ENCODE data around the gene GSPT2. TPM values are rescaled to one million over a fixed set of nuclear protein-coding genes. Genes with fewer than 3 reads are reported as not detected.
"Not testable (repeated sequence)": the region's sequence is repeated elsewhere in the genome, so short reads cannot be mapped to it uniquely, and the experiment has no call there.

GSPT2 gene
- polyA plus RNA-seq (2012; ENCODE audit: low read depth, missing spikeins), result 9.9 TPM

- peak; percentile 94 for FAIRE-seq
- DNase-seq (ENCODE audit: insufficient read length, low spot score), result peak; percentile 30
- TF ChIP-seq SPI1 (IDR thresholded peaks at IDR 0.05; ENCODE audit: low read depth, low read length), result no peak
- TF ChIP-seq TAF1 (IDR thresholded peaks at IDR 0.05; ENCODE audit: low read depth, low read length), result peak; percentile 69
- TF ChIP-seq POLR2A (IDR thresholded peaks at IDR 0.05; ENCODE audit: low read depth, low read length), result peak; percentile 83
- TF ChIP-seq POU2F2 (IDR thresholded peaks at IDR 0.05; ENCODE audit: low read depth, low read length), result no peak
- TF ChIP-seq POLR2AphosphoS5 (IDR thresholded peaks at IDR 0.05; ENCODE audit: low read depth, low read length), result peak; percentile 84
- no peak for TF ChIP-seq PAX5 (IDR thresholded peaks at IDR 0.05; ENCODE audit: insufficient read depth, low read length, severe bottlenecking)
Observed at GRCh38 chrX:51743179-51743957, at the start of gene GSPT2. TSS of gene GSPT2 (plus strand) at chrX:51743442. CDS start at chrX:51743627, 185 bp downstream.

- TF ChIP-seq POLR2AphosphoS5 (IDR thresholded peaks at IDR 0.05; ENCODE audit: low read depth, low read length), result no peak
- TF ChIP-seq TAF1 (IDR thresholded peaks at IDR 0.05; ENCODE audit: low read depth, low read length), result no peak
- TF ChIP-seq SPI1 (IDR thresholded peaks at IDR 0.05; ENCODE audit: low read depth, low read length), result no peak
- TF ChIP-seq POU2F2 (IDR thresholded peaks at IDR 0.05; ENCODE audit: low read depth, low read length), result no peak
- TF ChIP-seq PAX5 (IDR thresholded peaks at IDR 0.05; ENCODE audit: insufficient read depth, low read length, severe bottlenecking), result no peak
- TF ChIP-seq POLR2A (IDR thresholded peaks at IDR 0.05; ENCODE audit: low read depth, low read length), result no peak
- DNase-seq (ENCODE audit: insufficient read length, low spot score) (no peak), FAIRE-seq (no peak)
Observed at GRCh38 chrX:51694254-51694653, 49.0 kb upstream of the GSPT2 start.

GRCh38 chrX:51697397-51697796 lies 45.8 kb upstream of the GSPT2 start:
- no peak for FAIRE-seq
- TF ChIP-seq PAX5 (IDR thresholded peaks at IDR 0.05; ENCODE audit: insufficient read depth, low read length, severe bottlenecking) (no peak), TAF1 (IDR thresholded peaks at IDR 0.05; ENCODE audit: low read depth, low read length) (no peak), POLR2A (IDR thresholded peaks at IDR 0.05; ENCODE audit: low read depth, low read length) (no peak), POU2F2 (IDR thresholded peaks at IDR 0.05; ENCODE audit: low read depth, low read length) (no peak)
- no peak for DNase-seq (ENCODE audit: insufficient read length, low spot score)

GRCh38 chrX:51710277-51711164 lies 32.7 kb upstream of the GSPT2 start, which contains the start of gene CENPVL1:
TSS of gene CENPVL1 (plus strand) at chrX:51710512. CDS start at chrX:51710512, 0 bp downstream.
- DNase-seq (ENCODE audit: insufficient read length, low spot score); FAIRE-seq: not testable (repeated sequence)

GRCh38 chrX:51712943-51713647 lies 30.1 kb upstream of the GSPT2 start:
- DNase-seq (ENCODE audit: insufficient read length, low spot score), result not testable (repeated sequence)
- peak; percentile 26 for FAIRE-seq

GRCh38 chrX:51728202-51728601 lies 15.0 kb upstream of the GSPT2 start:
- FAIRE-seq (no peak), DNase-seq (ENCODE audit: insufficient read length, low spot score) (no peak)
- TF ChIP-seq SPI1 (IDR thresholded peaks at IDR 0.05; ENCODE audit: low read depth, low read length) (no peak), TAF1 (IDR thresholded peaks at IDR 0.05; ENCODE audit: low read depth, low read length) (no peak), POLR2AphosphoS5 (IDR thresholded peaks at IDR 0.05; ENCODE audit: low read depth, low read length) (no peak), POU2F2 (IDR thresholded peaks at IDR 0.05; ENCODE audit: low read depth, low read length) (no peak), POLR2A (IDR thresholded peaks at IDR 0.05; ENCODE audit: low read depth, low read length) (no peak), PAX5 (IDR thresholded peaks at IDR 0.05; ENCODE audit: insufficient read depth, low read length, severe bottlenecking) (no peak)

GRCh38 chrX:51737091-51737490 lies 6.2 kb upstream of the GSPT2 start:
- TF ChIP-seq POU2F2 (IDR thresholded peaks at IDR 0.05; ENCODE audit: low read depth, low read length) (no peak), PAX5 (IDR thresholded peaks at IDR 0.05; ENCODE audit: insufficient read depth, low read length, severe bottlenecking) (no peak), TAF1 (IDR thresholded peaks at IDR 0.05; ENCODE audit: low read depth, low read length) (no peak), POLR2AphosphoS5 (IDR thresholded peaks at IDR 0.05; ENCODE audit: low read depth, low read length) (no peak), POLR2A (IDR thresholded peaks at IDR 0.05; ENCODE audit: low read depth, low read length) (no peak), SPI1 (IDR thresholded peaks at IDR 0.05; ENCODE audit: low read depth, low read length) (no peak)
- no peak for FAIRE-seq
- DNase-seq (ENCODE audit: insufficient read length, low spot score), result no peak

GRCh38 chrX:51742586-51742985 lies 656 bp upstream of the GSPT2 start:
- TF ChIP-seq POLR2A (IDR thresholded peaks at IDR 0.05; ENCODE audit: low read depth, low read length) (no peak), SPI1 (IDR thresholded peaks at IDR 0.05; ENCODE audit: low read depth, low read length) (no peak), POU2F2 (IDR thresholded peaks at IDR 0.05; ENCODE audit: low read depth, low read length) (no peak), PAX5 (IDR thresholded peaks at IDR 0.05; ENCODE audit: insufficient read depth, low read length, severe bottlenecking) (no peak), TAF1 (IDR thresholded peaks at IDR 0.05; ENCODE audit: low read depth, low read length) (no peak), POLR2AphosphoS5 (IDR thresholded peaks at IDR 0.05; ENCODE audit: low read depth, low read length) (no peak)
- FAIRE-seq (peak; percentile 69), DNase-seq (ENCODE audit: insufficient read length, low spot score) (no peak)

GRCh38 chrX:51747671-51748070 lies 4.4 kb downstream of the GSPT2 start:
- no peak for DNase-seq (ENCODE audit: insufficient read length, low spot score)
- FAIRE-seq, result no peak
- TF ChIP-seq POLR2A (IDR thresholded peaks at IDR 0.05; ENCODE audit: low read depth, low read length) (no peak), TAF1 (IDR thresholded peaks at IDR 0.05; ENCODE audit: low read depth, low read length) (no peak)

All from GM12891 (cell line).